Testis (tissue), 3 donors: ENCODE results near the gene RAD51. TPM values are rescaled to one million over a fixed set of nuclear protein-coding genes. Genes with fewer than 3 reads are reported as not detected.

Experiments
- DNase-seq: peaks from one replicate; pipeline ENCODE4 v3.0.0-alpha.2; 2019
- H3K27ac ChIP-seq, 2 donors: fragments of 200-600 bp; sonication (generic); one replicate each; pipeline ENCODE4 v1.5.1; 2019
- H3K27me3 ChIP-seq: fragments of 200-600 bp; sonication (generic); one replicate; pipeline ENCODE4 v1.5.1; 2019
- H3K36me3 ChIP-seq: fragments of 200-600 bp; sonication (generic); one replicate; pipeline ENCODE4 v1.5.1; 2017; ENCODE audit warnings: low read depth; ENCODE audit errors: missing control alignments
- H3K4me1 ChIP-seq: fragments of 200-600 bp; sonication (generic); one replicate; pipeline ENCODE4 v1.5.1; 2019
- H3K4me3 ChIP-seq, 2 donors: fragments of 200-600 bp; sonication (generic); one replicate each; pipeline ENCODE4 v1.5.1; 2017 to 2019
- H3K9me3 ChIP-seq: fragments of 200-600 bp; sonication (generic); one replicate; pipeline ENCODE4 v1.5.1; 2017
- POLR2A ChIP-seq: fragments of 450-650 bp; IDR thresholded peaks from one replicate; pipeline ENCODE4 v1.6.1; 2017; ENCODE audit warnings: antibody characterized with exemption, mild to moderate bottlenecking, moderate library complexity
- WGBS, 2 donors: methylation state at CpG; one replicate each; pipeline ENCODE4 v1.1.5; 2018; 5-methylcytosine and 5-hydroxymethylcytosine counted together
- intact Hi-C: fragments of 100-400 bp; cut with DNase I; formaldehyde crosslinking; loops from one replicate; pipeline ENCODE4 v1.15.1; 2023; ENCODE audit warnings: low total_unique reads
- polyA plus RNA-seq: library from polyadenylated mRNA; stranded (reverse); fragments of 350-450 nt; fragmentation: Illumina TruSeq; extraction: RNeasy Lipid Tissue Mini Kit (QIAGEN cat#74804); gene quantifications from one replicate; pipeline ENCODE4 v1.2.3, GENCODE V29; 2014; ENCODE audit warnings: low read depth, low replicate concordance; ENCODE audit not compliant: insufficient read depth
- total RNA-seq, 2 donors: library from RNA; depleted of rRNA; stranded (reverse); fragments of >200 nt; gene quantifications; one replicate each; pipeline ENCODE4 v1.2.3, GENCODE V29; 2016
- TF ChIP-seq, protein P1 (sequence below), 3 experiments: fragments of 450-650 bp in 2 of 3; fragments of 200-600 bp in 1 of 3; sonication (generic) in 1 of 3; IDR thresholded peaks; one replicate each; pipeline ENCODE4 v1.5.1; 2016 to 2019; ENCODE audit warnings: antibody characterized with exemption in 3 of 3, mild to moderate bottlenecking in 2 of 3, moderate library complexity in 1 of 3

RAD51 gene
- total and polyA plus RNA-seq, 3 donors from 2014 or later, result 13.8 to 76.1 (median 16.9) TPM

DNA sequence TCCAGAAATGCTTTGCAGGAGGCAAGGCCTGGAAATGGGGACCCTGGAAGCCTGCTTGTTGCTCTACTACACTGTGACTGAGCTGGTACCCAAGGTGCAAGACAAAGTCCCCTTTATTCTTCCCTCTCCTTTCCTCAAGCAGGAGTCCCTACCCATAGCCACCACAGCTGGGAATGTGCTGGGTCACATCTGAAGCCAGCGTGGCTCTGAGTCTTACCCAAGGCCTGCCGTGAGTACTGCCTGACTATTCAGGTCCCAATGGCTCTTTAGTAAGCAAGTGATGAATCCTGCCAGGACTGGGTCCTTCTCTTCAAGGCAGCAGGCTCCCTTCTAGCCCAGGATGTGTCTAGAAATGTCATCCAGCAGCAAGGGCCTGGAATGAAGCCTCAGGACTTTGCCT lies 9.6 kb upstream of the RAD51 start:
- intact Hi-C loops, result no loop called here
- WGBS, 2 donors, result 83 to 94% methylated on average over 2 of the region's 2 CpGs
- H3K27ac ChIP-seq, result no peak overlapping the region

DNA sequence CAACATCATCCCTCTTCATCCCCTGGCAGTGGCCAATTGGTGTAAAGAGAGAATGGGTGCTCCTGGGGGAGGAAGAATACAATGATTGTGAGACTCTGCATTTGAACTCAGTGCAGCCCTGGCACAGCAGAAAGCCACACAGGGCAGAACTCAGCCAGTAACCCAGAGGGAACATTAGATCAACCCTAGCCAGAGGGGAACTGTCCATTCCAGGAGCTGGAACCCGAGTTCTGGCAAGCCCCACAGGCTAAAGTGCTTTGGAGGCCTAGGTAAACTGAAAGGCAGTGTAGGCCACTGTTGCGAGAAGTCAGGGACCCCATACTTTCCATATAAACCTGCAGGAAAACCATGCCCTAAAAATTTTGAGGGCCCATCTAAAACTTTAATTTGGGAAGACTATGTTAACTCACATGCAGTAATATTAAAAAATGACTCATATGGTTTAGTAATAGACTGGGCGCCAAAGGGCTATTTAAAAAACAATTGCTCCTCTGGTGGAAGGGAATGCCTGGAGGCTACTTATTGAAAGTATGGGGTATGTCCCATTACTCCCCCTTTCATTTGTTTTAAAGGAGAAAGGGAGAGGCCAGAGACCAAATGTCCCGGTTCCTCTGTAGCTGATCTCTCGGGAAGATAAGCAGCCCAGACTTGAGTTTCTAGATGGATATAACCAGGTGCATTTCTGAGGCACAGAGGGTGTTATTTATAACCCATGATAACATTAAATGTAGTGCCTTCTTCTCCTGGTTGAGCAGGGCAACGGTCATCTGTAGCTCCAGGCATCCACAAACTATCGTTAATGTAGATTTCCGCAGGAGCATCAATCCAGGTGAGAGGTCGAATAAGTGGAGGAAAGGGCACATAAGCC lies 5.8 kb upstream of the RAD51 start:
- H3K4me3 ChIP-seq, result no peak overlapping the region
- H3K4me1 ChIP-seq, result peaks cover 9% of the 10 kb centered on the region
- H3K27ac ChIP-seq, result no peak overlapping the region
- intact Hi-C loops, result no loop called here
- no peaks in the 10 kb centered on the region for H3K27me3 ChIP-seq
- no peak for TF ChIP-seq POLR2A
- TF ChIP-seq, protein P1, sequence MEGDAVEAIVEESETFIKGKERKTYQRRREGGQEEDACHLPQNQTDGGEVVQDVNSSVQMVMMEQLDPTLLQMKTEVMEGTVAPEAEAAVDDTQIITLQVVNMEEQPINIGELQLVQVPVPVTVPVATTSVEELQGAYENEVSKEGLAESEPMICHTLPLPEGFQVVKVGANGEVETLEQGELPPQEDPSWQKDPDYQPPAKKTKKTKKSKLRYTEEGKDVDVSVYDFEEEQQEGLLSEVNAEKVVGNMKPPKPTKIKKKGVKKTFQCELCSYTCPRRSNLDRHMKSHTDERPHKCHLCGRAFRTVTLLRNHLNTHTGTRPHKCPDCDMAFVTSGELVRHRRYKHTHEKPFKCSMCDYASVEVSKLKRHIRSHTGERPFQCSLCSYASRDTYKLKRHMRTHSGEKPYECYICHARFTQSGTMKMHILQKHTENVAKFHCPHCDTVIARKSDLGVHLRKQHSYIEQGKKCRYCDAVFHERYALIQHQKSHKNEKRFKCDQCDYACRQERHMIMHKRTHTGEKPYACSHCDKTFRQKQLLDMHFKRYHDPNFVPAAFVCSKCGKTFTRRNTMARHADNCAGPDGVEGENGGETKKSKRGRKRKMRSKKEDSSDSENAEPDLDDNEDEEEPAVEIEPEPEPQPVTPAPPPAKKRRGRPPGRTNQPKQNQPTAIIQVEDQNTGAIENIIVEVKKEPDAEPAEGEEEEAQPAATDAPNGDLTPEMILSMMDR (IDR thresholded peaks at IDR 0.05), result no peak
- DNase-seq, result no peak
- H3K9me3 ChIP-seq, result no peaks in the 10 kb centered on the region
- 87 to 90% methylated on average over 9 of the region's 9 CpGs for WGBS, 2 donors
- H3K36me3 ChIP-seq, result no peaks in the 10 kb centered on the region

More for the DNA sequence above, 9.6 kb upstream of the RAD51 start:
- TF ChIP-seq, protein P1 (IDR thresholded peaks at IDR 0.05), result no peak
- no peak for TF ChIP-seq POLR2A
- Histone ChIP-seq H3K4me1 (no peaks in the 10 kb centered on the region), H3K36me3 (no peaks in the 10 kb centered on the region), H3K27me3 (no peaks in the 10 kb centered on the region), H3K4me3 (no peak overlapping the region), H3K9me3 (no peaks in the 10 kb centered on the region)
- no peak for DNase-seq

DNA sequence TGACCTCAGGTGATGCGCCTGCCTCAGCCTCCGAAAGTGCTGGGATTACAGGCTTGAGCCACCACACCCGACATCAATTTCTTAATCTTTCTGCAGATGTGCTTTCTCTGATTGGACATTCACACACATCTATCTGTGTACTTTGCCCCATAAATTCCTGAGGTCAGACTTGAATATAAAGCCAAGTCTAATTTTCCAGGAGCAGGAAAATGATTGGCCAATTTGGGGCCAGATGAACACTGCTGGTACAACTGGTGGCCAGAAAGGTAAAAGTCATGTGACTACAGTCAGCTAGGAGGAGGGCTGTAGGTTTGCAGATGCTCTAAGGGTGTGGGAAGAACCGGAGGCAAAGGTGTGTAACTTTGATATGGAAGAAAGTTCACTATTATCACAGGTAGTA lies 3.2 kb upstream of the RAD51 start:
- no peaks in the 10 kb centered on the region for H3K9me3 ChIP-seq
- TF ChIP-seq, protein P1 (IDR thresholded peaks at IDR 0.05), result no peak
- TF ChIP-seq POLR2A, result no peak
- H3K27me3 ChIP-seq, result no peaks in the 10 kb centered on the region
- H3K4me3 ChIP-seq, result no peak overlapping the region
- 95 to 96% methylated on average over 4 of the region's 4 CpGs for WGBS, 2 donors
- intact Hi-C loops, result no loop called here
- H3K36me3 ChIP-seq, result no peaks in the 10 kb centered on the region
- peaks cover 12% of the 10 kb centered on the region for H3K4me1 ChIP-seq
- no peak for DNase-seq
- no peak overlapping the region for H3K27ac ChIP-seq

DNA sequence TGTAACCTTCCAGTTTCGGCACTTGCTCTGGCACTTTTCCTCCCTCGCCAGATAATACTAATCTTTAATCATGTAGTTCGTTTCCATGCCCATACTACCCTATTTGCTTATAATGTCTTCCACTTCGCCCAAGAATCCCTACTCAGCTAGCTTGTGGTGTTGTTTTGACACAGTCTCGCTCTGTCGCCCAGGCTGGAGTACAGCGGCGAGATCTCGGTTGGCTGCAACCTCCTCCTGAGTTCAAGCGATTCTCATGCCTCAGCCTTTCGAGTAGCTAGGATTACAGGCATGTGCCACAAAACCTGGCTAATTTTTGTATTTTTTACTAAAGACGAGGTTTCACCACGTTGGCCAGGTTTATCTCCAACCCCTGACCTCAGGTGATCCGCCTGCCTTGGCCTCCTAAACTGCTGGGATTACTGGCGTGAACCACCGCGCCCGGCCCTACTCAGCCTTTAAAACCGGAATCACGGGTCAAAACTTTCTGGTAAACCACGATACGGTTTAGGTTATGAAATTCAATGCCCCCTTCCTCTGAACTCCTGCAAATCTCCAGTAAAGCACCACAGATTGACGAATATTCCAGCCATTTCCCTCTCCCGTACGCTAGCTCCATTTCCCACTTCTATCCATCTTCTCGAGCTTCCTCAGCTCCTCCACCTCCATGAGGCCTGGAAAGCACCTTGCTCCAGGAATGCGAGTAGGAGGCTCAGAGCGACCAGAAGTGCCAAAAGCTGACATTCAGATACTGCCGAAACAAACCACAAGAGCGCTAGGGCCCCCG lies 878 bp upstream of the RAD51 start:
- no peaks in the 10 kb centered on the region for H3K27me3 ChIP-seq
- peak overlapping the region; percentile 64 to 92 for H3K4me3 ChIP-seq
- no peaks in the 10 kb centered on the region for H3K36me3 ChIP-seq
- TF ChIP-seq, protein P1 (IDR thresholded peaks at IDR 0.05), result no peak
- no peak for TF ChIP-seq POLR2A
- peak; percentile 26 for DNase-seq
- intact Hi-C loops, result no loop called here
- no peaks in the 10 kb centered on the region for H3K9me3 ChIP-seq
- peaks cover 12% of the 10 kb centered on the region for H3K4me1 ChIP-seq
- 14 to 24% methylated on average over 31 of the region's 31 CpGs for WGBS, 2 donors
- H3K27ac ChIP-seq, result peak overlapping the region; percentile 99 to 100
